ENCODE data around the gene CRACR2B.

CRACR2B gene

GRCh38 chr11:839875-840617 lies 12.3 kb downstream of the CRACR2B start:
- no peak for DNase-seq

- DNase-seq: no peak
These were observed 14.3 kb downstream of the CRACR2B start for GRCh38 chr11:841981-842369.

DNA sequence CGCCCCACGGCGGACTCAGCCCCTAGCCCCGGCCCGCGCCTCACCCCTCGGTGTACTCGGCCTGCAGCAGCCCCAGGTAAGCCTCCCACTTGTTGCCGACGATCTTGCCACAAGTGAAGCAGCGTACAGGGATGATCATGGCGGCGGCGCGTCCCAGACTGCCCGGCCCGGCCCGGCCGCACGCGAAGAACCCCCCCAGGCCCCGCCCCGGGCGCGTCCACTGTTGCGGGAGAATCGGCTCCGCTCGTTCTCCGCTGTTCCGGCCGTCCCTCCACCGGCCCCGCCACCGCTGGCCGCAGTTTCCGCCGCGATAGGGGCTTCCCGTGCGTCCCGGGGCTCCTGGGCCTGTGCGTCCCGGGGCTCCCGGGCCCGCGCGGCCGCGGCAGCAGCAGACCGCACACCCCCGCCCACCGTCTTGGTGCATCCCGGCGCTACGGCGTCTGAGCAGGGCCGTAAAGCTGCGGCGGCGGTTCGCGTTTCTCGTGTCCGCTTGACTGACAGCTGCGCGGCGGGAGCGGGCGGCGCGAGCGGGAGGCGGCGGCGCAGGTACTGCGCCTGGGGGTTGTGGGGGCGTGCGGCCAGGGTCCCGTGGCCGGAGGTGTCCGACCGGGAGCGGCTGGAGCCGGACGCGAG lies 14.8 kb downstream of the CRACR2B start, which contains the start of the genes POLR2L and TSPAN4:
Gene POLR2L, minus strand, starts transcription at position 160 of the 633 bp plus-strand sequence. Its CDS starts 21 bp downstream, at position 139.
Gene TSPAN4, plus strand, starts transcription at position 483 of the 633 bp plus-strand sequence. CDS start 7,453 bp downstream, outside the sequence.
- DNase-seq: peak; percentile 86

- DNase-seq: no peak
These were observed 15.5 kb downstream of the CRACR2B start for GRCh38 chr11:843086-843734.

DNA sequence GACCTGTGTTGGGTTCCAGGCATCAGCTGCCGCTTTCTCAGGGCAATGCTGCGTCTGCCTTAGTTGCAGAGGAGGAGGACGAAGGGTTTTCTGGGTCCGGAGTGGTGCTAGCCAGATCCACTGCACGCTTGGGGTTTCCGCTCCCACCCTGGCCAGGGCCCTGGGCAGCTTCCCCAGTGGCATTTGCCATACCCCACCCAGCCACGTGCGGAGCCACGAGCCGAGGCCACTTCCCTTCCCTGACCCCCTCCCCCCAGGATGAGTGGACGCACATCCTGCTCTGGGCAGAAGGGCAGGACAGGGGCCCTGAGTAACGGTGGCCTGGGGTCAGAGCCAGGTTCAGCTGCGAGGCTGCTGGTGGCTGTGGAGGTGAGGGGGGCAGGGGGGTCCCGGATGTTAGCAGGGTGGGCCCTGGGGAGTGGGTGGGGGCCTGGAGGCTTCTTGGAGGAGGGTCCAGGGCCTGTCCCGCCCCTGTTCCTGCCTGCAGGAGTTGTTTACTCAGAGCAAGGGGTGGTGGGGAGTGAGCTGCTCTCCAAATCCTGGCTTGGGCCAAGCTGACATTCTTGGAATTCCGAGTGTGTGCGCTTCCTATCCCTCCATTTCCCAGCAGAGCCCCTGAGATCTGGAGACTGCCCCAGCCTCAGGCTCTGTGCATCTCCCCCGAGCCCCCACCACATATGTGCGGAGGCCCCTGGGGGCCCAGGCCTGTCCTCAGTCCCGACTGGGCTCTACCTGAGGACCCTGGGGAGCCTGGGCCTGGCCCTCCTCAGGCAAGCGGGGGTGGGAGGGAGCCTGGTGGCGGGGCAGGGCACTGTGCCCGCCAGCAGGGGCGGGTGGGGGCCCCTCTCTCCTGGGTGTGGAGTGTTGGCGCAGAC lies 16.3 kb downstream of the CRACR2B start:
- no peak for DNase-seq

DNA sequence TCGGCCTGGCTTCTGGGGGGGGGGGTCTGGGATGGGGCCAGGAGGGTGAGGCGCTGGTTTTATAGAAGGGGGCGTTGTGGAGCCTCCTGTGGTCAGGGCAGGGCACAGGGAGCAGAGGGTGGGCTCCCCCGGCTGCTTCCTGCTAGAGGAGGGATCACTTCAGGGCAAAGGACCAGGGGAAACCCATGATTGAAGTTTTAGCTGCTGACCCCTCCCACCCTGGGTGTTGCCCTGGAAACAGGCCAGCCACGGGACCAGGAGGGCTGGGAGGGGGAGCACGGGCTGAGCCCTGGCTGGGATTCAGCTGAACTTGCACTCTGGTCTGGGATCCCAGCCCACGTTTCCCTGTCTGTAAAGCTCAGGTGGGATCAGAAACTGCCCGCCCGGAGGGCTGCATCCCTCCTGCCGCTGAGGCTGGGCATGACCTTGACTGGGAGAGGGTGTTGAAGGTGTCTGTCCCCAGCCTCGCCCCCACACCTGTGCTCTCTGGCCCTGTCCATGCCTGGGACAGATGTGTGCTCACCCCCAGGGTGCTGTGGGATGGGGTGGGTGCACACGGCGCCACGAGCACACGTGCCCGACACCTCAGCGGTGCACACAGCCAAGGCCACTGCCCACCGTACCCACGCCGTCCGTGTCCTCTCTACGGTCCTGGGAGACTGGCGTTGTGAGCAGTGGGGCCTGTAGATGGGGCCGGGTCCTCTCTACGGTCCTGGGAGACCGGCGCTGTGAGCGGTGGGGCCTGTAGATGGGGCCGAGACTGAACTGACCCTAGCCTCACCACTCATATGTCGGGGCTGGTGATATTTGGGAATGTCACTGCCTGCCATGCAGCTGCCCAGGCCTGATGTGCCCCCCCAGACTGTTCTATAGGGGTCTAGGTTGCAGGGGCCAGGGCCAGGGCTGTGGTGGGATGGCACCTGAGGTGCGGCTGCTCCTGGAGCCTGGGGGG lies 17.2 kb downstream of the CRACR2B start:
- DNase-seq: peak; percentile 19

DNA sequence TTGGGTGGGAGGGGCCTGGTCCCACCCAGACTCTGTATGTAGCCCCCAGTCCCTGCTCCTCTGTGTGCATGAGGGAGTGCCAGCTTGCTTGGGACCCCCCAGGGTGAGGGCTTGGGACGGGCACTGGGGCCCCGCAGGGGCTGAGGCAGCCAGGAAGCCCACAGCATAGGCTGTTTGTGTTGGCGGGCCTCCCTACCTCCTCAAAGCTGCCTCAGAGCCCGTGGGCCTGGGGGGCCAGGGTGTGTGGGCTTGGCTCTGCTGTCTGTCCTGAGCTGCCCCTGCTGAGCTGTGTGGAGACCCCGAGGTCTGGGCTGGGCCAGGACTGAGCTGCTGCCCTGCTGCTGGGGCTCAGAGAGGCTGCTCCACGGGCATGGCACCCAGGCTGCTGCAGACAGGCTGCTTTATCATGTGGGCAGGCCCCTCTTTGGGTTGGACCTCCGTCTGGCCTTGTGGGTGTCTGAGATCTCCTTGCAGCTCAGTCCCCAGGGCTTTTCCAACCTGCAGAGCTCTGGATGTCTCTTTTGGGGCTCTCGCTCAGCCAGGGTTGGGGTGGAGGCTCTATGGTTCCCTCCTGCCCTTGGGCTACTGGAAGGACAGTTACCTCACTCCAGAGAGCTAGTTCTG lies 18.3 kb downstream of the CRACR2B start:
- no peak for DNase-seq

DNA sequence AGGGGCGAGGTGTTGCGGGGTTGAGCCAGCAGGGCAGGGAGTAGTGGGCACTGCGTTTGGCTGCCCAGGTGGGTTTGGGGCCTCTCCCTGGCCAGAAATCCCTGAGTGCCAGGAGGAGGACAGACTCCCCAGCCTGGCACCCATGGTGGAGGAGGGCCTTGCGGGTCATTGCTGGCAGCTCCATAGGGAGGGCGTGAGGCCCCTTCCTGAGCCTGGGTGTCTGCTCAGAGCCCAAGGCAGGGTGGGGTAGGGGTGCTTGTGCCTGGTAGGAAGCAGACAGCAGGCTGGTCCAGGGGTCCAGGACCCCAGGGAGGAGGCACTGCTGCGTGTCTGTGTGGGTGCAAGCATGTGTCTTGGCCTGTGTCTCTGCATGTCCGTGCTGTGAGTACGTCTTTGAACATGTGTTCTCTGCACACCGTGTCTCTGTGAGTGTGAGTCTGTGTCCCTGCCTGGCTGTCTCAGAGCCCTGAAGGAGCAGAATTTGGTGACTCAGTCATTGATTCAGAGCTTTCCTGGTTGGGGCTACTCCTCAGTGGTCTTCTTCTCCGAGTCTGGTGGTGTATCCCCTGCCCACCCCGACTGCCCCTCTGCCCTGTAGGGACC lies 18.9 kb downstream of the CRACR2B start:
- no peak for DNase-seq

DNA sequence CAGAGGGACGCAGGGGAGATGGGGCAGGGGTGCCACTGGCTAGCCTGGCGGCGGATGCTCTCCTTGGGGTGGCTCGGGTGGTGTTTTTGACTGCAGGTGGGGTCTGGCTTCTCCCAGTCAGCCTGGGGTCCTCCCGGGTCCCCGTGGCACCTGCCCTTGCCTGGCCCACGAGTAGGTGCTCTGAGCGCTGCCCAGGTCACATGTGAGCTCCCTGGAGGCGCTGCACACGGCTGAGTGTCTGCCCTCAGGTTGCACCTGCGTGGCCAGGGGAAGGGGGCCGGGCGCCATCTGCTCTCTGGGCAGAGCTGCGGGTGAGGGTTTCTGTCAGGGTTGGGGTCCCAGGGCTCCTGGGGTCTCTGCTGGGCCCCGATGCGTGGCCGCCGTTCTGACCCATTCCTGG lies 20.2 kb downstream of the CRACR2B start:
- DNase-seq: no peak

- peak; percentile 21 for DNase-seq
These were observed 20.7 kb downstream of the CRACR2B start for GRCh38 chr11:848380-848931.

DNA sequence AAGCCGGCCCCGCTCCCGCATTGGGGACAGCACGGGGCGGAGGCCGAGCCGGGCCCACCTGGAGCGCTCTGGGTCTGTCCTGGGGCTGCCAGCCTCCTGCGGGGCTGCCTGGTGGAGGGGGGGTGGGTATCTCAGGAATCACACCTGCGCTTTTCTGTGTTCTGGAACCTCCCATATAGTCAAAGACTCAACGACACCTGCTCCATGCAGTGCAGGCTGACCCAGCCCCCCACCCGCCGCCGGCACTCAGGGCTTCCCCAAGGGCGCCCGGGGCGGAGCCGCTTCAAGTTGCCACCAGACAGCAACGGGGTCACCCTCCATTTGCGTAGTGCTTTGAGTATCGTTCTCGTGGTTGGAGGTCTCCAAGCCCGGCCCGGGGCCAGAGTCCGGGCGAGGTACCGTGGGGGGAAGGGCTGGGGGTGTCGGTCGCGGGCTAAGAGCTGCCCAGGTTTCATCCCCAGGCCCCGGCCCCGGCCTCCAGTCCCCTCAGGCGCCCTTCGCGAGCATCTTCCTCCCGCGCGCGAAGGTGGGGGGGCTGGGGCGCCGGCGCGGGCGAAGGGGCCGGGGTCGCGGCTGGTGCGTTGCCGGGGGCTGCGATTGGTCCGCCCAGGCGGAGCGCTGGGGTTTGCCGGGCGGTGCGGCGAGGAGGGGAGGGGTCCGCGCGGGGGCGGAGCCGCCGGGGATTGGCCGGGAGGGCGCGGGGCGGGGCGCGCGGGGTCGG lies 21.5 kb downstream of the CRACR2B start:
- DNase-seq: no peak

DNA sequence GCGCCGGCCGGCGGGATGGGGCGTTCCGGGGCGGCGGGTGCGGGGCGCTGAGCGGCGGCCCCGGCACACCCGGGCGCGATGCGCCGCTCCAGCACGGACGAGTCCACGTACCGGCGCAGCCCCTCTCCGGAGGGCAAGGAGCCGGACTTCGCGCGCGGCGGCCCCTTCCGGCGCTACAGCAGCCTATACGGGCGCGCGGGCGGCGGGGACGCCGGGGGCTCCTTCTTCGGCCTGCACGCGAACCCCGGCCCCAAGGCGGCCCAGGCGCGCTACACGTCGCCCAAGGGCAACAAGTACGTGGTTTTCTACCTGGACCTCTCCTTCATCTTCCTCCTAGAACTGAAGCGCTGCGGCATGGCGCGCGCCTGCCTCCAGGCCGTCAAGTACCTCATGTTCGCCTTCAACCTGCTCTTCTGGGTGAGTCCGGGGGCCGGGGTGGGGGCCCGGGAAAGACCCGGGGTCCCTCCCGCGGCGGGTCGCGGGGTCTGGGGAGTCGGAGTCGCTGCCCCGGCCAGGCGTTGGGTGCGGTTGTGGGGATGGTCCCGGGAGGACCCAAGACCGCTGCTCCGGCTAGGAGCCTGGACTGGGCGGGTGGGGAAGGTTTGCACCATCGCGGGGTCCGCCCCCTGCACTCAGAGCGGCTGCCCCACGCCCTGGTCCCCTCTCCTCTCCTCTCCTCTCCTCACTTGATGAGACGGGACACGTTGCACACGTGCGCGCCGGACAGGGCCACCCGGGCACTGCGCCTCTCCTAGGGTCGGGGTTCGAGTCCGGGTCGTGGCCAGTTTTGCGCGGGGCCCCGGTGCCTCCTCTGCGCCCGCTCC lies 22.4 kb downstream of the CRACR2B start:
- no peak for DNase-seq

DNA sequence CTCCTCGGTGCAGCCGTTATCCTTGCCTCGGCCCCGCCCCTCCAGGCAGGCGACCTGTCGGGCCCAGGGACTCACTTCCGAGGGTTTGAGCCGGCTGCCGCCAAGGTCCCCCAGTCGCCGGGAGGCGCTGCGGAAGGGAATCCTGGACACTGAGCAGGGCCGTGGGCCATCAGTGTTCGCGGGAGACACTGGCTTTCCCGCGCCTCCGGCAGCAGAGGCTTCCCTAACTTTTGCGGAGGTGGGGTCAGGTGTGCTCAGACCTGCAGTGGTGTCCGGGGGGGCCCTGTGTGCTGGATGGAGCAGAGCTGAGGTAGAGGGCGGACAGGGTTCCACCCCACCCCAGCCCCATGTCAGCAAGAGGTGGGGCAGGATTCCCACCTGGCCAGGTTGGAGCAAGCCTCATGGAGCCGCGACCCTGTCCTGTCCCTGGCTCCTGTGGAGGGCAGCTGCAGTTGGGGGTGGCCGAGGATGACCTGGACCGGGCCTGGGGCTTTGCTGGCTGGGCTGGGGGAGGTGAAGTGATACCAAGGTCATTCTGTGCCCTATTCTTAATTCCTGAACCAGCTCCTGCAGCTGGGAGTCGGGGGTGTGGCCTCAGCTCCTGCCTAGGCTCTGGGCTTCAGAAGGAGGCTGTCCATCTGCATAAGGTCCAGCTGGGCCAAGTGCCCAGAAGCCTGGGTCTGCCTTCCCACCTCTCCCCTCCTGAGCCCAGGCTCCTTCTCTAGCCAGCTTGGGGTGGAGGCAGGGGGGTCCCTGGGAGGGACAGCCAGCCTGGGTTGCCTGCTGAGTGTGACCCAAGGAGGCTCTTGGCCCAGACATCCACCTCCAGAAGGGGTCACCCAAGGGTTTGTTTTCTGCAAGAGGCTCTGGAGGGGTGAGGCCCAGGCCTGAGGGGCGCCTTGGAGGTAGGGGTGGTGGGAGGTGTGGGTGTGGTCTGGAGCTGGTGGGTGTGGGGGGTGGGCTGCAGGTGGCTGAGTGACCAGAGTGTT lies 23.4 kb downstream of the CRACR2B start:
- DNase-seq: no peak

GRCh38 chr11:852762-853161 lies 25.0 kb downstream of the CRACR2B start:
- DNase-seq: no peak

GRCh38 chr11:853682-854448 lies 26.1 kb downstream of the CRACR2B start:
- DNase-seq: no peak

- DNase-seq: no peak
These were observed 27.0 kb downstream of the CRACR2B start for GRCh38 chr11:854601-855329.
